GM21367 (cell line): ENCODE data around the gene TRMT112.

Source experiments
- ATAC-seq: cut with Tn5 transposase; IDR thresholded peaks from one replicate; pipeline ENCODE4 v1.9.1; 2021; ENCODE audit not compliant: unreplicated experiment

TRMT112 gene

DNA sequence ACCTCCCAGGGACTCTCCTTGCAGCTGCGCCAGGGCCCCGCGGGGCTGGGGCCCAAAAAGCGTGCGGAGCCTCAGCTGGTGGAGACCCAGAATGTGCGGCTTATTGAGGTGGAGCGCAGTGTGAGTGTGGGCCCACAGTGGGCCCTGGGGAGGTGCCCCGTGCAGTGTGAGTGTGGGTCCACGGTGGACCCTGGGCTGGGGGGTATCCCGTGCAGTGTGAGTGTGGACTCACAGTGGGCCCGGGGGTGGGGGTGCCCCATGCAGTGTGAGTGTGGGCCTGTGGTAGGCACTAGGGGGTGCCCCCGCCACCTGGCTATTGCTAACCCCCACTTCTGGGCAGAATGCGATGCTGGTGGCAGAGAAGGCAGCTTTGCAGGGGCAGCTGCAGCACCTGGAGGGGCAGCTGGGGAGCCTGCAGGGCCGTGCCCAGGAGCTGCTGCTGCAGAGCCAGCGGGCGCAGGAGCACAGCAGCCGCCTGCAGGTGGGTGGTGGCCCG is 33.8 kb upstream of the TRMT112 start:
- ATAC-seq = no peak

DNA sequence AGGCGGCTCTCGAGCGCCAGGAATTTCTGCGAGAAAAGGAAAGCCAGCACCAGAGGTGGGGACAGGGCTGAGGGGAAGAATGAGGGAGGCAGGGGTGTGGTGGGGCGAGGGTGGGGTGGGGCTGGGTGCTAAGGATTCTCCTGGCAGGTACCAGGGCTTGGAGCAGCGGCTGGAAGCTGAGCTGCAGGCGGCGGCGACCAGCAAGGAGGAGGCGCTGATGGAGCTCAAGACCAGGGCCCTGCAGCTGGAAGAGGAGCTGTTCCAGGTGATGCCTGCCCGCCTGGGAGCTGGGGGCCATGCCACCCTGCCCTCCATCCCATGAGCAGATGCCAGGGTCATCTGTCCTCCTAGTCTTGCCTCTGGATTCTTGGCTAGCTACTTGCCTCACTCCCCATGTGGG is 32.0 kb upstream of the TRMT112 start:
- ATAC-seq = no peak

DNA sequence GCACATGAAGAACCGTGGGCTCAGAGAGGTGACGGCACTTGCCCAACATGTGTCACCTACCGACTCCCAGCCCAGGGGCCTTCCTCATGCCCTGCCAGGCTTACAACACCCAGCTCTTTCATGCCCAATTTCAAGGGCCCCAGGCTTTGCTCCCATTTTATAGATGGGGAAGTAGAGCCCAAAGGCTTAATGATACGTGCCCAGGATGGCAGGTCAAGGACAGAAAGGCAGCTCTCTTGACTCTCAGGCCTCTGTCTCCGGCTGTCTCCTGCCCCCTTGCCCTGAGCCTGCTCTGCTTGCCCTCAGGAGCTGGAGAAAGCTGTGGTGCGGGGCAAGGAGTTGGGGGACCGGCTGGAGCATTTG is 31.6 kb upstream of the TRMT112 start:
- ATAC-seq = no peak

DNA sequence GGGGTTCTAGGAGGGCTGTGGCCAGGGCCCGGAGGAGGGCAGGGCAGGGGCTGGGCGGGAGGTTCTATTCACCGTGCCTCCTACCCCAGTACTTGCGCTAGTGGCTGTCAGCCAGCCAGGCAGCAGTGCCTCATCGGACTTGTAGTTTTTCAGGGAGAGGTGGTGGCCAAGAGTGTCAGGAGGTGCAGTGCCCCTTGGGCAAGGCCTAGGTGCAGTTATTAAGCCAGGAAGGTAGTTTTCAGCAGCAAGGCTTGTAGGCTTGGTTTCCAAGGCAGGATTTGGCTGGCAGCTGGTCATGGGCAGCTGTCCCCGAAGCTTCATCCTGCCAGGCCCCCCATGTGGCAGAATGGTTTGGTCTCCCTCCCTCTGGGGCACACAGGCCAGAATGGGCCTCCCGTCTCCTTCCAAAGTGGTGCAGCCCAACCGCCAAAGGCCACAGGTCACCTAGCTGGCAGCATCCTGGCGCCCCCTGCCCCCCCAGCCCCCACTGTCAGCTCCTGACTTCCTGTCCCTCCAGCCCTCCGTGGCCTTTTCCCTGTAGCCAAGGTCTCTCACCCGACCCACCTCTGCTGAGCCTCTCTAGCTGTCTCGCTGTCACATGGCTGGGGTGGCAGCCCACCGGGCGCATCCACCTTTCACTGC is 31.1 kb upstream of the TRMT112 start:
- ATAC-seq = no peak

DNA sequence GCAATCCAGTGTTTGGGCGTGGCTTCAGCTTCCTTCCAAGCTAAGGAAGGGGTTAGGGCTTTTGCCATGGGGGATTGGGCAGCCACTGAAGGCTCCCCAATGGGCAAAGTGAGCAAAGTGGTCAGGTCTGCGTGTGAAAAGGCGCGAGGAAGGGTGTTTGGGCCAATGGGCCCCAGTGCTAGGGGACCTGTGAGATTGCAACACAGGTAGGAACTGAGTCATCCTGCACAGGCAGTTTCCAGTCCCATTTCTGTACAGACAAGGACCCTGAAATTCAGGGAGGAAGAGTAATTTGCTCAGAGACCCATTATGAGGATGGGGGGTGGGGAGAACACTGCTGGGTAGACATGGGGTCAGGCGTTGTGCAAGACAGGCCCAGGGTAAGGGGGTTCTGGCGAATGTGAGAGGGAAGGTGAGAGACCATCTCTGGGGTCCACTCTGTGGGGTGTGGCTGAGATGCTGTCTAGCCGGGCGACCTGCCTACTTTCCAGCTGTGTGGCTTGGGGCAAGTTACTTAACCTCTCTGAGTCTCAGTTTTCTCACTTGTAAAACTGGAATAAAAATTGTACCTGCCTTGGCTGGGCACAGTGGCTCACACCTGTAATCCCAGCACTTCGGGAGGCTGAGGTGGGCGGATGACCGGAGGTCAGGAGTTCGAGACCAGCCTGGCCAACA is 30.0 kb upstream of the TRMT112 start:
- no peak for ATAC-seq

DNA sequence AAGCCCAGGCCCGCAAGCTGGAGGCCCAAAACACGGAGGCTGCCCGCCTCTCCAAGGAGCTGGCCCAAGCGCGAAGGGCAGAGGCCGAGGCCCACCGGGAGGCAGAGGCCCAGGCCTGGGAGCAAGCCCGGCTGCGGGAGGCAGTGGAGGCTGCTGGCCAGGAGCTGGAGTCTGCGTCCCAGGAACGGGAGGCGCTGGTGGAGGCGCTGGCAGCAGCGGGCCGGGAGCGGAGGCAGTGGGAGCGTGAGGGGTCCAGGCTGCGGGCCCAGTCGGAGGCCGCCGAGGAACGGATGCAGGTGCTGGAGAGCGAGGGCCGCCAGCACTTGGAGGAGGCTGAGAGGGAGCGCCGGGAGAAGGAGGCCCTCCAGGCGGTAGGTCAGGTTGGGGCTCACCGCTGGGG is 27.4 kb upstream of the TRMT112 start:
- no peak for ATAC-seq

DNA sequence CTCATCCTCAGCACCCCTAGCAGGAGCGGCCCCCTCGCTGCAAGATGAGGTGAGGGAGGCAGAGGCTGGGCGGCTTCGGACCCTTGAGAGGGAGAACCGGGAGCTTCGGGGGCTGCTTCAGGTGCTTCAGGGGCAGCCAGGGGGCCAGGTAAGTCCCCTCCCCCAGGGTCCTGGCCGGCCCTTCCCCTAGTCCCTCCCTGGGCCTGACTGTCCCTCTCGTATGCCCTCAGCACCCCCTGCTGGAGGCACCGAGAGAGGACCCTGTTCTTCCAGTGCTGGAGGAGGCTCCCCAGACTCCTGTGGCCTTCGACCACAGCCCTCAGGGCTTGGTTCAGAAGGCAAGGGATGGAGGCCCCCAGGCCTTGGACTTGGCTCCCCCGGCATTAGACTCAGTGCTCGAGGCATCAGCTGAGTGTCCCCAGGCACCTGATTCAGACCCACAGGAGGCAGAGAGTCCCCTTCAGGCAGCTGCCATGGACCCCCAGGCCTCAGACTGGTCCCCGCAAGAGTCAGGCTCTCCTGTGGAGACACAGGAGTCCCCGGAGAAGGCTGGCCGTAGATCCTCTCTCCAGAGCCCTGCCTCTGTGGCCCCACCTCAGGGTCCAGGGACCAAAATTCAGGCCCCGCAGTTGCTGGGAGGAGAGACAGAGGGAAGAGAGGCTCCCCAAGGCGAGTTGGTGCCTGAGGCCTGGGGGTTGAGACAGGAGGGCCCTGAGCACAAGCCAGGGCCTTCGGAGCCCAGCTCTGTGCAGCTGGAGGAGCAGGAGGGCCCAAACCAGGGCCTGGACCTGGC is 26.6 kb upstream of the TRMT112 start:
- no peak for ATAC-seq

DNA sequence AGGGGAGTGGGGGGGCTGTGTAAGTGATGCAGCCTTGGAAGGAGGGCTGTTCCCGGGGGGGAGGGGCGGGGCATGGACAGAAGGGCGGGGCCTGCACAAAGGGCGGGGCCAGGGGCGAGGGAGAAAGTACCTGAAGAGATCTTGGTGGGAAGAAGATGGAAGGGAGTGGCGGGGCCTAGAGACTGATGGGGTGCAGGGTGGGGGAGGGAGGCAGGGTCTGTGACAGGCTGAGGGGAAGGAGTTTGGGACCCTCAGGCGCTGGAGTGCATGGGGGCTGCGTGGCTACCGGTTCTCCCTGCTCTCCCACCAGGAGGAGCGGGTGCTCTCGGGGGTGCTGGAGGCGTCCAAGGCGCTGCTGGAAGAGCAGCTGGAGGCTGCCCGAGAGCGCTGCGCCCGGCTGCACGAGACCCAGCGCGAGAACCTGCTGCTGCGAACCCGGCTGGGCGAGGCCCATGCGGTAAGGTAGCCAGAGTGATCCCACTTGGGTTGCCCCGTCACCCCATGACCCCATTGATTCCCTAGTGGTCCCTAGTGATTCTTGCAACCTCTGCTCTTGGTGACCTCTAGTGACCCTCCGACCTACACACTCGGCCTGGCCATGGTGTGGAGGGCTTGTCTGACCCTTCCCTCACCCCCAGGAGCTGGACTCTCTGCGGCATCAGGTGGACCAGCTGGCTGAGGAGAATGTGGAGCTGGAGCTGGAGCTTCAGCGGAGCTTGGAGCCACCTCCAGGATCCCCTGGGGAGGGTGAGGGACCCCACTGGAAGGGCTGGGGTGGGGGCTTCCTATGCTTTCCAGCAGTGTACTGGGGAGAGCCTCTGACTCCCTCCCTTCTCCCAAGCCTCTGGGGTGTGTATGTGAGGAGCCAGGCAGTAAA is 25.7 kb upstream of the TRMT112 start:
- ATAC-seq = no peak

DNA sequence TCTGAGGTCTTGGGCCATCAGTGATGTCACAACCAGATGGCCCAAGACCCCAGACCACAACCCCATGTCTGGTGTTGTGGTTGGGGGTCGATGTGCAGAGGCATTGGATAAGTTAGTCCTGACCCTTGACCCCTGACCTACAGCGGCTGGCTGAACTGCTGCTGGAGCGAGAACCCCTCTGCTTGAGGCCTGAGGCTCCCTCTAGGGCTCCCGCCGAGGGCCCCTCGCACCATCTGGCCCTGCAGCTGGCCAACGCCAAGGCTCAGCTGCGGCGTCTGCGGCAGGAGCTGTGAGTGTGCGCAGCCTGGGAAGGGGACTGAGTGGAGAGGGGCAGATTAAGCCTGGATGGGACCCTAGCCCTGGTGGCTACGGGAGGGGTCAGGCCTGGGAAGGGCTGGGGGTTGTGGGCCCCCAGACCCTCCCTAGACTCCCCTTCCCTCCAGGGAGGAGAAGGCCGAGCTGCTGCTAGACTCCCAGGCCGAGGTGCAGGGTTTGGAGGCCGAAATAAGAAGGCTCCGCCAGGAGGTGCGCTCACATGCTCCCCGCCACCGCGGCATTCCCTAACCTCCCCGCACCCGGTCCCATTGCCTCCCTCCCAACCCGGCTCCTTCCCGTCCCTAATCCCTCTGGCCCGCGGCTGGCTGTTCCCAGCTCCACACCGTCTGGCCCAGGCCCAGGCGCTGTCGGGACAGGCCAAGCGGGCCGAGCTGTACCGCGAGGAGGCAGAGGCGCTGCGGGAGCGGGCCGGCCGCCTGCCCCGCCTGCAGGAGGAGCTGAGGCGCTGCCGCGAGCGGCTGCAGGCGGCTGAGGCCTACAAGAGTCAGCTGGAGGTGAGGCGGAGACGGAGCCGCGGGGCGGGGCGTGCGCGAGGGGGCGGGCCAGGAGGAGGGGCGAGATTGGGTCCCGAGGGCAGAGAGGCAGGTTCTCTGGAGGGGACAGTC is 24.8 kb upstream of the TRMT112 start:
- ATAC-seq = peak; percentile 37

DNA sequence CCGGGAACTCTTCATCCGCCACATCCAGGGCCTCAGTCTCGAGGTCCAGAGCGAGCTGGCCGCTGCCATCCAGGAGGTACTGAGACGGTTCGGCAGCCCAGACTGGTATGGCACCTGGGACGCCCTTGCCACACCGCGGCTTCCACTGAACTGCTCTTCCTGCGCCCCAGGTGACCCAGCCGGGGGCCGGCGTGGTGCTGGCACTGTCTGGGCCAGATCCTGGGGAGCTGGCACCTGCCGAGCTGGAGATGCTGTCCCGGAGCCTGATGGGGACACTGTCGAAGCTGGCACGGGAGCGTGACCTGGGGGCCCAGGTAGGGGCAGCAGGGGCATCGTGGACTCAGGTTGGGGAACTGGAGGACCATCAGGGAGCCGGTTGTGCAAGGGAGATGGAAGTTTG is 24.1 kb upstream of the TRMT112 start:
- ATAC-seq = no peak

DNA sequence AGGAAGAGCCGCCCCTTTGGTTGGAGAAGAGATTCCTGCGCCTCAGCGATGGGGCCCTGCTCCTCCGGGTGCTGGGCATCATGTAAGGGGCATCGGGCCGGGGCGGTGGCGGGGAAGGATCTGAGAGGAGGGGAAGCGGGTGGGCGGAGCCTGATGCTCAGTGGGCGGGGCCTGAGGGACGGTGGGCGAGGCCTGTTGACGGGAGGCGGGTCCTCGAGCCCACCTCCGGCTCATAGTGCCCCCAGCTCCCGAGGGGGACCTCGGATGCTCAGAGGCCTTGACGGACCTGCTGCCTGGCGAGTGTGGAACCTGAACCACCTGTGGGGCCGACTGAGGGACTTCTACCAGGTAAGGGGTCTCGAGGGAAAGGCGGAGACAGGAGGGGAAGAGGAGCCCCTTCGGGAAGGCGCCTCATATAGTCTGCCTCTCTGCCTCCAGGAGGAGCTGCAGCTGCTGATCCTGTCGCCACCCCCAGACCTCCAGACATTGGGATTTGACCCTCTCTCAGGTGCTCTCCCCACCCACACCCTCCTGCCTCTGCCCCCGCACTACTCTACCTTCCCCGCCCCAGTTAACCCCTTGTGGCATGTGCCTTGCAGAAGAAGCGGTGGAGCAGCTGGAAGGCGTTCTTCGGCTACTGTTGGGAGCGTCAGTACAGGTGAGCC is 23.4 kb upstream of the TRMT112 start:
- ATAC-seq = no peak

DNA sequence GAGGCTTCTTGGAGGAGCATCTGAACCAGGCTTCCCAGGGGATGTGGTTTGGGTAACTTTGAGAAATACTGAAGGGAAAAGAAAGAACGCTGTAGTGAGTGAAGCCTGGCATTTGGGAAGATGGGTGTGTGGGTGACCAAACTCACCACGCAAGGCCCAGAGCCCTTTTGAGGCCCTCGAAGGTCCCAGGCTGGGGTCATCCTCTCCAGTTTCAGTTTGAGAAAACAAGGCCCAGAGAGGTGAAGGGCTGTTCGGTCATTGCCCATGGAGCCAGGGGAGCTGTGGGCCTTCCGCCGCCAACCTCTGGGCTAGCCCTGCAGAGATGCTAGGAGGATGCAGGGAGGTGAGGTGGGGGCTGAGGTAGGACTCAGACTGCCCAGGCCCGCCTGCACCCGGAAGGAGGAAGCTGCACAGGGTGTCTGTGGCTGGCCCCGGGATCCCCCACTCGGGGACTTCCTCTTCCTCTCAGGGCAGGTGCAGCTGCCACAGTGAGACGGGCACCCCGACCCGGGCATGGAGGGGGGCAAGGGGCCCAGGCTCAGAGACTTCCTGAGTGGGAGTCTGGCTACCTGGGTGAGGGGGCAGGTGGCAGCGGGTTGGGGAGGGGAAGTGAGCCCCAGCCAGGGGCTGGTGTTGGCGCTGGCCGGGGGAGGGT is 22.5 kb upstream of the TRMT112 start, which contains the start of gene CCDC88B:
Gene CCDC88B (plus strand): TSS at position 451 of the 655 bp plus-strand sequence. CDS start 63 bp downstream, at position 514.
- peak; percentile 42 for ATAC-seq

DNA sequence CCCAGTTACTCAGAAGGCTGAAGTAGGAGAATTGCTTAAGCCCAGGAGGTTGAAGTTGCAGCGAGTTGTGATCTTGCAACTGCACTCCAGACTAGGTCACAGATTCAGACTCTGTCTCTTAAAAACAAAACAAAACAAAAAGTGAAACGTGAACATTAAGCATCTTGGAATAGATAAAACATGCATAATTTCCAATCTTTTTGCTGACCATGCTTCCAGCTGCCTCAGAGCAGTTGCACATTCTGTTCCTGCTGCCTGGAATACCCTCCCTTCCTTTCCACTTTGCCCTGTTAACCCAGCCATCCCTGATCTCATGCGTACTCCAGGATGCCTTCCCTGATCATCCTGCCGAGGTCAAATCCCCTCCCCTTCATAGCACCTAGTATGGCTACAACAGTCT is 21.9 kb upstream of the TRMT112 start:
- ATAC-seq = no peak

DNA sequence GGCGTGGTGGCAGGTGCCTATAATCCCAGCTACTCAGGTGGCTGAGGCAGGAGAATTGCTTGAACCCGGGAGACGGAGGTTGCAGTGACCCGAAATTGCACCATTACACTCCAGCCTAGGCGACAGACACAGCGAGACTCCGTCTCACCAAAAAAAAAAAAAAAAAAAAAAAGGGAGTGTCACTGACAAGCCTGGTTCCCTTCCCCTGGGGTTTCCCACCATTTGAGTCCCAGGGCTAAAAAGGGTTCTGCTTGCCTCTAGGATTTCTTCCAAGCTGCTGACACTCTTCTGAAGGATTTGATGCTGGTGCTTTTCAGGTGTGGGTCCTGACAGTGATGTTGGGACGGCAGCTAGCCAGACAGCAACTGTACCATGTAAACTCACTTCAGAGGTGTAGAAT is 21.4 kb upstream of the TRMT112 start:
- ATAC-seq = no peak

DNA sequence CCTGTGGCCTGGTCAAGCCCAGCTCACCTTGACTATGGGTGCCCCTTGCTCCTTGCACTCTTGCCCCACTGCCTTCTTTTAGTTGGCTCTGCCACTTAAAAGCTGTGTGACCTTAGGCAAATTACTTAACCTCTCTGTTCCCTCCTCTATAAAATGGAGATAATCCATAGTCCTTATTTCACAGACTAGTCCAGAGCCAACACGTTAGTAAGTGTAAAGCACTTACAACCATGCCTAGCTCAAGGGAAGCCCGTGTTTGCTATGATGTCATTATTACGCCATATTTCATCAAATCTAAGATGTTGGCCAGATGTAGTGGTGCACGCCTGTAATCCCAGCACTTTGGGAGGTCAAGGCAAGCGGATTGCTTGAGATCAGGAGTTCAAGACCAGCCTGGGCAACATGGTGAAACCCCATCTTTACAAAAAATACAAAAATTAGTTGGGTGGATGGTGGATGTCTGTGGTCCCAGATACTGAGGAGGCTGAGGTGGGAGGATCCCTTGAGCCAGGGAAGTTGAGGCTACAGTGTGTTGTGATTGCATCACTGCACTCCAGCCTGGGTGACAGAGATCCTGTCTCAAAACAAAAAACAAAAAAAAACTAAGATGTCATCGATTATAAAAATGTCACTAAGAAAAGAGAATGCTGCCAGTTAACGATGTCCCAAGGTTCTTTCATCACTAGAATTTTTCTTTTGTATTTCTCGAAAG is 20.3 kb upstream of the TRMT112 start:
- ATAC-seq = no peak

DNA sequence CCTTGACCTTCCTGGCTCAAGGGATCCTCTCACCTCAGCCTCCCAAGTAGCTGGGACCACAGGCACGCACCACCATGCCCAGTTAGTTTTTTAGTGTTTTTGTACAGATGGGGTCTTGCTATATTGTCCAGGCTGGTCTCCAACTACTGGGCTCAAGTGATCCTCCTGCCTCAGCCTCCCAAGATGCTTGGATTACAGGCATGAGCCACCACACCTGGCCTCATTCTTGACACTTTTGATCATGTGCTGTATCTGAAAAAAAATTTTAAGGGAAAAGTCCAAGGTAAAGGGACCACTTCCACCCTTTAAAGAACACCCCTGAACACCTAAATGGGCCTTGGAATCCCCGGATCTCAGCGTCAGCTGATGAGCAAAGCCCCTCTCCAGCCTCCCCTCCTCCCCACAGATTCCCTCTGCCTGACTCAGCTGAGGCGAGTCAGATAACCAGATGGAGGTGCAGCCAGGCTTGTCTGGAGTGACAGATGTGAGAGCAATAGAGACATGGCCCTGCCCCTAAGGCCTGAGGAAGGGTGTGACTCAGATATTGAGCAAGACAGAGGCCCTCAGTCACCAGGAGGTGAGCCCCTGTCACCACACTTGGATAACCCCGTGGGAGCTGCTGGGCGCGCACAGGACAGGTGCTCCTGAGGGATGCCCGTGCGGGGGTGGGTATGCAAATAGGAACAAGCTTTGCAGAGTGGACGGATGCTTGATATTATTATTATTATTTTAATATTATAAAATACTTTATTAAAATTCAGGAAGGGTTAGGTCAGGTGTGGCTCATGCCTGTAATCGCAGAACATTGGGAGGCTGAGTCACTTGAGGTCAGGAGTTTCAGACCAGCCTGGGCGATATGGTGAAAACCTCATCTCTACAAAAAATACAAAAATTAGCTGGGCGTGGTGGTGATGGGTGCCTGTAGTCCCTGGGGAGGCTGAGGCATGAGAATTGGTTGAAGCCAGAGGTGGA is 17.7 kb upstream of the TRMT112 start:
- peak; percentile 60 for ATAC-seq

DNA sequence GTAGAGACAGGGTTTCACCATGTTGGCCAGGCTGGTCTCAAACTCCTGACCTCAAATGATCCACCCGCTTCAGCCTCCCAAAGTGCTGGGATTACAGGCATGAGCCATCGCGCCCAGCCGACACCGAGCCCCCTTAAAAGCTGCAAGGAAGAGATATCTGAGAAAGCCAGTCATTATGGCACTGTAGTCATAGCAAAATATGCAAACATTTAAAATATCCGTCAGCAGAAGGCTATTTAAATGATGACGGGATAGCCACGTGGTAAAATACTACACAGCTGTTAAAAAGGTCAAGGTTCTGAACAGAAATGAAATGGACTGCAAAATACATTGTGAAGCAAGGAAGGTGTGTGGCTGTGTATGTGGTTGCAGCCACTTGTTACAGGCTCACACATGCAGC is 16.2 kb upstream of the TRMT112 start:
- no peak for ATAC-seq
